ENCODE measurements around the gene ABLIM1.

The ABLIM1 gene

GRCh38 chr10:114436941-114437340, 221.1 kb downstream of the ABLIM1 start:
- no peak for DNase-seq

DNA sequence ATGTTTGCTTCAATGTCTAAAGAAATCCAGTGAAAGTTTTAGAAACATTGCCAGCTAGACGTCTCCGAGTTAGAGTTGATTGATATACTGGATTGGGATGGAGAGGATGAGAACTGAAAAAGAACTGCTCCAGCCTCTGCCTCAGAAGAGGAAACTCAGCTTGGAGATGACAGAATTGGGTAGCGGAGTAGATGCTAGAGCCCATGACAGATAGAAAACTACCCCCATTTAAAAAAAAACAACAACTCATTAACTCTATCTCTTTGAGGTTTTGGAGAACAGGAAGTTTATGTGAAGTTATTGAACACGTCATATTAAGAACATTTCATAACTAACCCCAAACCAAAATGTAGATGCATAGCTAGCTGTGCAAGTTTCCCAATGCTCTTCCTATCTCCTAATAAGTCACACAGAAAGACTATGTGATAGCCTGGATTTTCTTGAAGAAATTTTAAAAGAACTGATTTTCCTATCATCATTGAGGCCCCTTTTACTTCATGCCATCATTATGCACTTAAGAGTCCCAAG, 225.4 kb downstream of the ABLIM1 start:
- DNase-seq, result no peak

- no peak for DNase-seq
Observed at GRCh38 chr10:114431414-114432135, 226.5 kb downstream of the ABLIM1 start.

GRCh38 chr10:114430688-114431413, 227.2 kb downstream of the ABLIM1 start:
- no peak for DNase-seq

DNA sequence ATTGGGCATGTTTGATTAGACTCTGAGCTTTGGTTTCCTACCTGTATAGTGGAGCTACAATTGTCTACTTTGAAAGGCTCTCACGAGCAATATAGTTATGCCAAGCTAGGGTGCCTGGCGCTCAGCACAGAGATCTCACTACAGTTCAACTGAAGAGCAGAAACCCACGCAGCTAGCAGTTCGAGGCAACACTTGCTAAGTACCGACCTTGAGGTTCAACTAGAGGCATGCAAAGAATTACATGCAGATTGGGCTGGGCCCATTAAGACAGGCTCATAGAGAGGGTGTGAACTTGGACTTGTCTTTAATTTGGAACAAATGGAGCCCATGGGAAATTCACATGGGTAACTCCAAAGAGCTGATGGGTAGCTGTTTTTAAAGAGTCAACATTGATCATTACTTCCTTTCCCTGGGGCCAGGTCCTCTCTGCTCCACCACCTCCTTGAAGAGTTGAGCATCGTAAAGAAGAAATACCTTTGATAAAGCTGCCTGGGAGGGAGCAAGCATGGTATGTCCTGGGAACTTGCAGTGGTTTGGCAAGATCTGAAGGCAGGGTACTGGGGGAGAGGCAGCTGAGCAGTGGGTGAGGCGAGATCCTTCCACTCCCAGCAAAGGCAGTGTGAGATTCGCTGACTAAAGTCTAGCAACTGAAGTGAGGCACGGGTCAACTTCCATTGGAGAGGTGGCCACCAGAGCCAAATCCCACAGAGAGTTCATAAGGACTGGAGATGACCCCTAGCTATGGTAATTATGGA, 228.3 kb downstream of the ABLIM1 start:
- no peak for DNase-seq

DNA sequence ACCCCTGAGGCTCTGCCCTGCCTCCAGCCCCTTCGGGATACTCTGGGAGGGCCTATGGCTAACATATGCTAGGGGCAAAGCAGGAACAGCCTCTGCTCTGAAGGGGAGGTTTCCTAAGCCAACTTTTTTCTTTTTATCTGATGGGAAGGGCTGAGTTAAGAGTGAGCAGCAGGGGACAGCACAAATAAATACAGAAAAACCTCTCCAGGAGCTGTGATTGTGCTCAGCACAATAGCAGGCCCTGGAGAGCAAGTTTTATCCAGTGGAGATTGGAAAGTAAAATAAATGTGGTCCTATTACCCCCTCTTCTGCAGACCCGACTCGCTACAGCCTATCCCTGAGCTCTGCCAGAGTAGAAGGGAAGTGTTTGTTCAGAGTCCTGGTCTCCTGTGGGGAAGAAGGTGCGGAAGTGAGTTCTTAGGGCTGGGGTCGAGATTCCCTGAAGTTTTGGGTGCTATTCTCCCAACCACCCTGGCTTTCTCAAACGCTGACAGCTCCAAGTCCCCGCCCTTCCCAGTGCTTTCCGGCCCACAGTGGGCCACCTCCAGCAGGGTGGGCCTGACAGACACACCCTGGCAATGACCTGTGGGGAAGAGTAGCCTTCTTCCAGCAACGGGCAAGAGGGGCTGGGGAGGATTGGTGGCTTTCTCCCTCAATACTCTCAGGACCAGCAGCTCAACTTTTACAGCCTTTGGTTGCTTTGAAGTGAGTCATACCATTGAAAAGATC, 230.8 kb downstream of the ABLIM1 start:
- DNase-seq, result no peak

DNA sequence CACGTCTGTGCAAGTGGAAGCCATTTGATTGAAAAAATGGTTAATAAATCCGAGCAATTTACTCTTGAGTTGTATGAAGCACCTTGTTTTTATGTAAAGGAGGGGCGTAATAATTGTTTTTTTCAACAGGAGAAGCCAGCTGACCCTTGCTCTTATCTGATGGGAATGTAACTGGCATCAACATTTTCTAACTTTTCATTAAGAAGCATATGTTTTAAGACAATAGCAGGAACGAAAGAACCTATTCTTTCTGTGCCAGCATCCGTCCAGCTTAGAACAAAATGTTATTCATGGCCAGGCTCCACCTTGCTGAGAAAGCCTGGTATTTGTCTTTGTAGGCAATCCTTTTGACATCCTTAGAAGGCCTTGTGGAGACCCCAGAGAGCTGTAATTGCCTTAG, 231.6 kb downstream of the ABLIM1 start:
- DNase-seq, result no peak

DNA sequence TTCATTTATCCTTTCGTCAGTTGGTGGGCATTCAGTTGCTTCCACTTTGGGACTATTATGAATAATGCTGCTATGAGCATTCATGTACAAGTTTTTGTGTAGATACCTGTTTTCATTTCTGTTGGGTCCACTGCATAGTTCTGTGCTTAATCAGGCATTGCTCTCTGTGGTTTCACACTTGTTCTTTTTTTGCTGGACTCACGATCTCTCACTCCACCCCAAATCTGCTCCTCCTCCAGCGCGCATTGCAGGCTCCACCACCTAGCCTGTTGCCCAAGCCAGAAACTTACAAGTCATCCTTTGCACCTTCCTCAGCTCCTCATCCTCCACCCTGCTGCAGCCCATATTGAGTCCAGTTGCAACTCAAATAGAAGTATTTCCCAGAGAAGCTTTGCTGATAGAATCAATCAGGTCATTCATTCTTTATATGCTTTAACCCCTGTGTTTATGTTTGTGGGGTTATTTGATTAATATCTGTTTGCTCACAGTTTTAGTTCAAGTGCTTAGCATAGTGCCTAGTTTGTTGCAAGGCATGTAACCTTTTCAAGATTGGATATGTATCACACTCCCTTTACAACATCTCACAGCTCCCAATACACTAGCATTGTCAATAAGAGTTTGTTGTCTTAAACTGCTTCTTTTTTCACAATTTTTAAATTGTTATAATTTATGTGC, 237.1 kb downstream of the ABLIM1 start:
- no peak for DNase-seq

DNA sequence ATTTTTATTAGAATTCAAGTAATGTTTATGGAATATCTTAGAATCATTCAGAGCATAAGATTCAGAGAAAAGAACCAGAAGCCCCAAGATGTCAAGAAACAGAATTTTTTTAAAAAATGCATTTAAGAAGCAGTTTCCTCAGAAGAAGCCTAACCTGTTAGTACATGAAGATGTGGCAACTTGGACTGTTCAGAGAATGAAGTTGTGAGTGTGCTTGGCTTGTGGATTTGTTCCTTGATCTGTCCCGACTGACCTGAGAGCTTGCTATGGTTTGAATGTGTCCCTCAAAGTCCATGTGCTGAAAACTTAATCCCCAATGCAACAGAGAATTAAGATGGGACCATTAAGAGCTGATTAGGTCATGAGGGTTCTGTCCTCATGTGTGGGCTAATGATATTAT, 240.0 kb downstream of the ABLIM1 start:
- DNase-seq, result no peak

DNA sequence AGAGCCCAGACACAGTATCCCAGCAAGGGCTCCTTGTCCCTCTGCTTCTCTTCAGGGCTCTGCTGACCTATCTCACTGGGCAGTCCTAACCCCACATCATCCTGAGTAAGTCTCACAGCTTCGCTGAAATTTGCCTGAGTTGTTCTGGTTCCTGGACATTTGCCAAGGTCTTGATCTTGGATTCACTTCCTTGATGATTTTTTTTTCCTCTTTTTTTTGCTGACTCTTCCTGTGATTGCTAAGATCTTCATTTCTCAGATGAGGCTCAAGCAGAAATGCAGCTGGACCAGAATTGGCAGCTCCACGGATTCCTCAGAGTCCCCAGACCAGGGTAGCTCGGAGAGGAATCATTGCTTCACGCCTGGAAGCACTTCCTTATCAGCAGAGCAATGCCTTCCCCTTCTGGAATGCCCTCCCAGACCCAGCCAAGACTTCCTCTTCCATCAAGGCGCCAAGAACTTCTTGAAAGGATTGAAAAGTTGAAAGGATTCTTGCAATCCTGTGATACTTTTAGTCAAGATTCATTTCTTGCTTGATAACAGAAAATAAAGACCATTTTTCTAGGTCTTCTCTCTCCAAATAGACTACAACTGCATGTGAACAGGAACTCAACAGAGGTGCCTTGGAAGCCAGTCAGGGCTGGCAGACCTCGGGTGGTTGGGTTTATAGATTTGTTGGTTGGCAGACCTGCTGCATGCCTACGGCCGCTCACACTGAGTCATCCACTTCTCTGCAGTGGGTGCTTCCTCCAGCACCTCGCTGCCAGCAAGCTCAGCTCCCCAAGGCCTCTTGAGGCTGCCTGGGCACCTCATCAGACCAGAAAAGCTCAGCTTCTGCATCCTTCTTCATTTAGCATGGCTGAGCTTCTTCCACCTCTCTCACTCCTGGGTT, 244.9 kb downstream of the ABLIM1 start:
- DNase-seq, result no peak

- DNase-seq, result no peak
Observed at GRCh38 chr10:114408968-114409444, 249.1 kb downstream of the ABLIM1 start.

- DNase-seq, result no peak
Observed at GRCh38 chr10:114408112-114408967, 249.7 kb downstream of the ABLIM1 start.

DNA sequence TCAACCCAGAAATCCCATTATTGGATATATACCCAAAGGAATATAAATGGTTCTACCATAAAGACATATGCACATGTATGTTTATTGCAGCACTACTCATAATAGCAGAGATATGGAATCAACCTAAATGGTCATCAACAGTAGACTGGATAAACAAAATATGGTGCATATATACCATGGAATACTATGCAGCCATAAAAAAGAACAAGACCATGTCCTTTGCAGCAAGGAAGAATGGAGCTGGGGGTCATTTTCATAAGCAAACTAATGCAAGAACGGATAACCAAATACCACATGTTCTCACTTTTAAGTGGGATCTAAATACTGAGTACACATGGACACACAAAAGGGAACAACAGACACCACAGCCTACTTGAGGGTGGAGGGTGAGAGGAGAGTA, 251.6 kb downstream of the ABLIM1 start:
- DNase-seq, result no peak

GRCh38 chr10:114405011-114405350, 253.1 kb downstream of the ABLIM1 start:
- no peak for DNase-seq

GRCh38 chr10:114404171-114405010, 253.7 kb downstream of the ABLIM1 start, which contains the start of gene AFAP1L2:
TSS of gene AFAP1L2 (minus strand) at chr10:114404502. CDS start at chr10:114404455, 47 bp downstream.
- DNase-seq, result no peak

DNA sequence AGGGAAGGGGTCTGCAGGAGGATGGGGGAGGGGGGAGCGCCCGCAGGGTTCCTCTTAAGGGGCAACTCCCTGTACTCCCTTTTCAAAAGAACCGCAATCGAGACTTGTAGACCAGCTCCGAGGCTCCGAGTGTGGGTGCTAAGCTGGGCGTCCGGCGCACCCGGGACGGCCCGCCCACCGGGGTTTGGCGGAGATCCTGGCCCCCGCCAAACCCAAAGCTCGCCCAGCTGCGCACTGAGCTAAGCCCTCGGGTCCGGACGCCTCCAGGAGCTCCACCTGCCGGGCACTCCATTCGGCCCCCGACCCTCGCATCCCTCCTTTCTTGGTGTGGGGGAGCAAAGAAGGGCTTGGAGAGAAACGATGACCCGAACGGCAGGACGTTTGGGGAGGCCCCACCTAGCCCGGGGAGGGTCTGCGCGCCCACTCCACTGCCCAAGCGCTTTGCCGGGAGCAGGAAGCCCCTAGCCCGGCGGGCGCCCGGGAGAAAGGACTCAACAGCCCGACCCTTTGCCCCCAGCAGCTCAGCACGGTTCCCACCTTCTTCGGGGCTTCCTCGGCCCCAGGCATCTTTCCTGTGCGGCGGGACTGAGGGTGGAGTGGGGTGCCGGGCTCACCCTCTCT, 254.4 kb downstream of the ABLIM1 start:
- DNase-seq, result no peak

DNA sequence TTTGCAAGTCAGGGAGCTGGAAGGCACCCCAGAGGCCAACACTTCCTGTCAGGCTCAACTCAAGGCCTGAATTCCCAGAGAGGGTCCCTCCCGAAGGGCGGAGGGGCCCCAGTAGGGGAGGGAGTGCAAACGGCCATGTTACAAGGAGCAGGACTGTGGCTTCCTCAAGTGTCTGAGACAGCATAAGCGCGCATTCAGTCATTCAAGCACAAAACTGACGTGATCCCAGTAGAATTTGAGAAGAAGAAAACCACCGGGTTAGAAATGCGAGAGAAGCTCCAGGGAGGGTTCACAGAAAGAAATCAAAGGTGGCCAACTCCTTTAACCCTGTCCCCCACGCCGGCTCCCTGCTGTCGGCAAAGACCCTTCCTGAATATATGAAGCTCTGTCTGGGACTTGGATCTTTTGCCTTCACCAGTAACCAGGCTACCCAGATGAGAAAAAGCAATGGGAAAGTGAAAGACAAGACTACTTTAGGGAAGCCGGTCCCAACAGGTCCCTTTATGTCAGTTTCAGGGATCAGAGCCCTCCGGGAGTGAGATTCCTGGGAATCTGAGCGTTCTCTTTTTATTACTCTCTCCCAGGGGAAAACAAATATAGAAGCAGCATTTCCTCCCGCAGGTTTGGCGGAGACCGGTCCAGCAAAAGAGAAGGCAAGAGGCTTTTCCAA, 255.1 kb downstream of the ABLIM1 start:
- no peak for DNase-seq

GRCh38 chr10:114402233-114402632, 255.8 kb downstream of the ABLIM1 start:
- no peak for DNase-seq
